Measurements from ENCODE around the gene VSTM2A. TPM values are rescaled to one million over a fixed set of nuclear protein-coding genes. Genes with fewer than 3 reads are reported as not detected.

VSTM2A gene
- total RNA-seq, 4 donors from 2014 or later, result 0.79 to 7.2 (median 0.96) TPM; not detected in 1

GRCh38 chr7:54559401-54559800 is 17.2 kb downstream of the VSTM2A start:
- TF ChIP-seq CTCF (IDR thresholded peaks at IDR 0.05) (no peak), EP300 (IDR thresholded peaks at IDR 0.05; ENCODE audit: low read depth) (no peak), POLR2AphosphoS5 (IDR thresholded peaks at IDR 0.05) (no peak), POLR2A (IDR thresholded peaks at IDR 0.05) (no peak)
- no peak for DNase-seq
- no peak overlapping the region for H3K4me3 ChIP-seq
- H3K36me3 ChIP-seq, result no peaks in the 10 kb centered on the region
- H3K4me1 ChIP-seq, result no peaks in the 10 kb centered on the region
- H3K9me3 ChIP-seq, result no peaks in the 10 kb centered on the region
- H3K27me3 ChIP-seq, result no peaks in the 10 kb centered on the region
- in situ Hi-C loops (cut with MboI; ENCODE audit: low pct_ligation_motif_present in 1 of 4, low pct_unique_long_range_greater_than_20kb in 1 of 4, low sequenced_read_pairs in 3 of 4) (no loop called here), intact Hi-C loops (cut with DNase I; ENCODE audit: low total_unique reads) (no loop called here)
- 78 to 83% methylated on average over 1 of the region's 1 CpG for WGBS, 2 donors (ENCODE audit: low coverage in 1 of 2)
- H3K27ac ChIP-seq, result no peak overlapping the region

- Histone ChIP-seq H3K4me3 (no peak overlapping the region), H3K27ac (no peak overlapping the region), H3K27me3 (no peaks in the 10 kb centered on the region), H3K9me3 (no peaks in the 10 kb centered on the region), H3K4me1 (no peaks in the 10 kb centered on the region), H3K36me3 (no peaks in the 10 kb centered on the region)
- no peak for TF ChIP-seq POLR2AphosphoS5 (IDR thresholded peaks at IDR 0.05)
- no peak for TF ChIP-seq POLR2A (IDR thresholded peaks at IDR 0.05)
- TF ChIP-seq CTCF (IDR thresholded peaks at IDR 0.05), result no peak
- TF ChIP-seq EP300 (IDR thresholded peaks at IDR 0.05; ENCODE audit: low read depth), result no peak
- intact Hi-C loops (cut with DNase I; ENCODE audit: low total_unique reads) (no loop called here), in situ Hi-C loops (cut with MboI; ENCODE audit: low pct_ligation_motif_present in 1 of 4, low pct_unique_long_range_greater_than_20kb in 1 of 4, low sequenced_read_pairs in 3 of 4) (no loop called here)
- no peak for DNase-seq
- 65 to 67% methylated on average over 2 of the region's 2 CpGs for WGBS, 2 donors (ENCODE audit: low coverage in 1 of 2)
Measured at GRCh38 chr7:54560198-54560597, 18.0 kb downstream of the VSTM2A start.

- Histone ChIP-seq H3K4me1 (no peaks in the 10 kb centered on the region), H3K9me3 (no peaks in the 10 kb centered on the region), H3K27me3 (no peaks in the 10 kb centered on the region), H3K4me3 (no peak overlapping the region), H3K36me3 (no peaks in the 10 kb centered on the region), H3K27ac (no peak overlapping the region)
- intact Hi-C loops (cut with DNase I; ENCODE audit: low total_unique reads), result no loop called here
- WGBS, 2 donors (ENCODE audit: low coverage in 1 of 2), result 39 to 55% methylated on average over 2 of the region's 2 CpGs
- in situ Hi-C loops (cut with MboI; ENCODE audit: low pct_ligation_motif_present in 1 of 4, low pct_unique_long_range_greater_than_20kb in 1 of 4, low sequenced_read_pairs in 3 of 4), result no loop called here
- no peak for TF ChIP-seq POLR2AphosphoS5 (IDR thresholded peaks at IDR 0.05)
- no peak for TF ChIP-seq POLR2A (IDR thresholded peaks at IDR 0.05)
- no peak for TF ChIP-seq CTCF (IDR thresholded peaks at IDR 0.05)
- no peak for TF ChIP-seq EP300 (IDR thresholded peaks at IDR 0.05; ENCODE audit: low read depth)
- no peak for DNase-seq
Measured at GRCh38 chr7:54560723-54561122, 18.5 kb downstream of the VSTM2A start.

- in situ Hi-C loops (cut with MboI; ENCODE audit: low pct_ligation_motif_present in 1 of 4, low pct_unique_long_range_greater_than_20kb in 1 of 4, low sequenced_read_pairs in 3 of 4), result no loop called here
- intact Hi-C loops (cut with DNase I; ENCODE audit: low total_unique reads), result no loop called here
- H3K36me3 ChIP-seq, result no peaks in the 10 kb centered on the region
Measured at GRCh38 chr7:54563329-54563916, 21.2 kb downstream of the VSTM2A start.

More at GRCh38 chr7:54563329-54563916, 21.2 kb downstream of the VSTM2A start:
- no peak overlapping the region for H3K27ac ChIP-seq
- TF ChIP-seq EP300 (IDR thresholded peaks at IDR 0.05; ENCODE audit: low read depth) (no peak), CTCF (IDR thresholded peaks at IDR 0.05) (no peak), POLR2AphosphoS5 (IDR thresholded peaks at IDR 0.05) (no peak), POLR2A (IDR thresholded peaks at IDR 0.05) (no peak)
- H3K4me1 ChIP-seq, result no peaks in the 10 kb centered on the region
- 62 to 63% methylated on average over 2 to 5 of the region's 5 CpGs for WGBS, 2 donors (ENCODE audit: low coverage in 1 of 2)
- no peak overlapping the region for H3K4me3 ChIP-seq
- no peaks in the 10 kb centered on the region for H3K27me3 ChIP-seq
- DNase-seq, result no peak
- no peaks in the 10 kb centered on the region for H3K9me3 ChIP-seq

Measured in transverse colon (tissue), 4 donors.